Transverse colon (tissue), 3 donors: Measurements from ENCODE around the gene ALPG.

ENCODE experiments used
- EP300 ChIP-seq: sonication (generic); formaldehyde crosslinking; IDR thresholded peaks from one replicate; pipeline ENCODE4 v1.6.1; 2017; ENCODE audit warnings: antibody characterized with exemption, low read depth
- TF ChIP-seq, protein P1 (sequence below), 5 experiments: fragments of 200-600 bp in 3 of 5; fragments of 450-650 bp in 2 of 5; sonication (generic) in 3 of 5; IDR thresholded peaks; 1 replicate in 2 of 5; 2 replicates in 3 of 5; pipeline ENCODE4 v1.5.1; 2016 to 2017; ENCODE audit warnings: antibody characterized with exemption in 5 of 5, inconsistent platforms in 3 of 5, mild to moderate bottlenecking in 2 of 5, moderate library complexity in 1 of 5

GRCh38 chr2:232441147-232441651 lies 34.6 kb downstream of the ALPG start:
- TF ChIP-seq, protein P1, sequence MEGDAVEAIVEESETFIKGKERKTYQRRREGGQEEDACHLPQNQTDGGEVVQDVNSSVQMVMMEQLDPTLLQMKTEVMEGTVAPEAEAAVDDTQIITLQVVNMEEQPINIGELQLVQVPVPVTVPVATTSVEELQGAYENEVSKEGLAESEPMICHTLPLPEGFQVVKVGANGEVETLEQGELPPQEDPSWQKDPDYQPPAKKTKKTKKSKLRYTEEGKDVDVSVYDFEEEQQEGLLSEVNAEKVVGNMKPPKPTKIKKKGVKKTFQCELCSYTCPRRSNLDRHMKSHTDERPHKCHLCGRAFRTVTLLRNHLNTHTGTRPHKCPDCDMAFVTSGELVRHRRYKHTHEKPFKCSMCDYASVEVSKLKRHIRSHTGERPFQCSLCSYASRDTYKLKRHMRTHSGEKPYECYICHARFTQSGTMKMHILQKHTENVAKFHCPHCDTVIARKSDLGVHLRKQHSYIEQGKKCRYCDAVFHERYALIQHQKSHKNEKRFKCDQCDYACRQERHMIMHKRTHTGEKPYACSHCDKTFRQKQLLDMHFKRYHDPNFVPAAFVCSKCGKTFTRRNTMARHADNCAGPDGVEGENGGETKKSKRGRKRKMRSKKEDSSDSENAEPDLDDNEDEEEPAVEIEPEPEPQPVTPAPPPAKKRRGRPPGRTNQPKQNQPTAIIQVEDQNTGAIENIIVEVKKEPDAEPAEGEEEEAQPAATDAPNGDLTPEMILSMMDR (IDR thresholded peaks at IDR 0.05) = no peak
- no peak for TF ChIP-seq EP300
